Dermis microvascular lymphatic vessel endothelial cell (primary cell): ENCODE data around the gene CHST11. TPM values are rescaled to one million over a fixed set of nuclear protein-coding genes. Genes with fewer than 3 reads are reported as not detected.
A peak's percentile ranks its signal among the peaks of the same experiment; 100 is the strongest.
"Not testable (repeated sequence)": the region's sequence is repeated elsewhere in the genome, so short reads cannot be mapped to it uniquely, and the experiment has no call there.

Experiments used
- DNase-seq, 2 donors: peaks; one replicate each; pipeline versions ENCODE4 v3.0.0 to v3.0.0-alpha.2; 2010; ENCODE audit warnings: low read depth in 2 of 2
- total RNA-seq: library from RNA; depleted of rRNA; stranded (reverse); fragments of >200 nt; gene quantifications from 2 replicates; pipeline ENCODE4 v1.2.1, GENCODE V29; 2014

The CHST11 gene
- total RNA-seq, 1 donor from 2014 or later, result 2.1 TPM

DNA sequence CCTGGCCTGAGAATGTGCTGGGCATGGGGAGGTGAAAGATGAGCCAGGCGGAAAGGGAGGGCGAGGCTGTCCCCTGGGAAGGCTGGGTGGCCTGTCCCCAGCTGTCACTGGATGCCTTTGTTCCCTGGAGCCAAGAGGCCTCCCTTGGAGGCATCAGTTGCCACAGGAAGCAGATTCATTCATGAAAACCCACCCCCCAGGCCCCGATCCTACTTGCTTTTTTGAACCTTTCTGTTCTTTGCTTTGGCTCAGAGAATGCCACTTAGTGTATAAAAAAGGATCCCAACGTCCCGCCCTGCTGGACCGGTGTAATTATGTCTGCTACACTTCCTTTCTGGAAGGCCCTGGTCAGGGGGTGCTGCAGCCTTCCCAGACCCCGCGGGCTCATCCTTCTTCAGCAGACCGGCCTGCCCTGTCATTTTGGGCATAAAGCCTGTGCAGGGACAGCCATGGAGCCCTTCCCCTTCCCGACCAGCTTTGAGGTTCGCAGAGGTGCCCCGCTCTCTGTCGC lies 281.1 kb downstream of the CHST11 start:
- DNase-seq, result no peak

DNA sequence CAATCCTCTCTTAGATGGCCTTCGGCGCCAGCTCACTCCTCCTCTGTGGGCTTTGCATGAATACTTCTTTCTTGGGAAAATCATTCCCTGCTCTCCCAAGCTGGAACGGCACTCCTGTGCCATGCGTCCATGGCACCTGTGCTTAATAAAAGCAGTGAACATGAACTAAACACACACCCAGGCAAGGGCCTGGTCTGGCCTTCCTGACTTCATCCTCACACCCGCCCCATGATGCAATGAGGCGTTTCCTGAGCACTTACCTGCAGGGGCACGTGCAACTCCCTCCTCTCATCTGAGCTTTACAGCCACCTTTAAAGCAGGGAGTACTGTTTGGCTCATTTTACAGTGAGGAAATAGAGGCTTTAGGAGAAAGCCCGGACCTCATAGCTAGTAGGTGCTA lies 281.6 kb downstream of the CHST11 start:
- DNase-seq, result no peak

GRCh38 chr12:104738776-104739642 lies 282.3 kb downstream of the CHST11 start:
- no peak for DNase-seq

DNA sequence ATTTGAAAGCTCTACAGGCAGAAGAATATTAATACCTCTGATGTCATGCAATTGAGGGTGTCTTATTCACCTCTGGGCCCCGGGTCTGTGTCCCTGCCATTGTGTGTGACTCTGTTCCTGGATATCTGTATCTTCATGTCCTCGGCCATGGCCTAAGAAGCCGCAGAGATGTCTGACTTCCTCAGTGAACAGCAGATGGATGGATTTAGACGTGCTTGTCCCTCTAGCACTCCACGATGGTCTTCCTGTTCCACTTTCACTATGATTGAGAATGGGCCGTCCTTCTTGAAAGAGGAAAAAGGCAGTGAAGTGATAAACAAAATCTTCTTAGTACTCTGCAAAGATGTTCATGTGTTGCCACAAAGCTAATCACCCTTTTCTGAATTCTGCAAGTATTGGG lies 283.9 kb downstream of the CHST11 start:
- DNase-seq, result no peak

DNA sequence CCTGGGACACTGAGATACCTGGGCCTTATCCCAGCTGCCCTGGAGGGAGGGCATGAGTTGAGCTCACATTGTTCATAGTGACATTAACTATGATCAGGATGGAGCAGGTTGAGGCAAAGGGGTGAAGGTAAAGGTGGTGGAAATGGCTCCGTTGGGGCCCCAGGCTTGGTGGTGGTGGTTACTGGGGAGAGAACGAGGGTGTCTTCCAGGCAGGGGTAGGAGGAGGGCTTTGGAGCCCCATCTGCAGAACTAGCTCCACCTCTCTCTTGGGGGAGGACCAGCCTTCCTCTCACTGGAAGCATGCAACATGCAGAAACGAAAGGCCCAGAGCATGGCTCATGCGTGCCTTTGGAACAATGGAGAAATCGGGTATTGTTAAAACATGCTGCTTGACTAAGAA lies 284.3 kb downstream of the CHST11 start:
- no peak for DNase-seq

DNA sequence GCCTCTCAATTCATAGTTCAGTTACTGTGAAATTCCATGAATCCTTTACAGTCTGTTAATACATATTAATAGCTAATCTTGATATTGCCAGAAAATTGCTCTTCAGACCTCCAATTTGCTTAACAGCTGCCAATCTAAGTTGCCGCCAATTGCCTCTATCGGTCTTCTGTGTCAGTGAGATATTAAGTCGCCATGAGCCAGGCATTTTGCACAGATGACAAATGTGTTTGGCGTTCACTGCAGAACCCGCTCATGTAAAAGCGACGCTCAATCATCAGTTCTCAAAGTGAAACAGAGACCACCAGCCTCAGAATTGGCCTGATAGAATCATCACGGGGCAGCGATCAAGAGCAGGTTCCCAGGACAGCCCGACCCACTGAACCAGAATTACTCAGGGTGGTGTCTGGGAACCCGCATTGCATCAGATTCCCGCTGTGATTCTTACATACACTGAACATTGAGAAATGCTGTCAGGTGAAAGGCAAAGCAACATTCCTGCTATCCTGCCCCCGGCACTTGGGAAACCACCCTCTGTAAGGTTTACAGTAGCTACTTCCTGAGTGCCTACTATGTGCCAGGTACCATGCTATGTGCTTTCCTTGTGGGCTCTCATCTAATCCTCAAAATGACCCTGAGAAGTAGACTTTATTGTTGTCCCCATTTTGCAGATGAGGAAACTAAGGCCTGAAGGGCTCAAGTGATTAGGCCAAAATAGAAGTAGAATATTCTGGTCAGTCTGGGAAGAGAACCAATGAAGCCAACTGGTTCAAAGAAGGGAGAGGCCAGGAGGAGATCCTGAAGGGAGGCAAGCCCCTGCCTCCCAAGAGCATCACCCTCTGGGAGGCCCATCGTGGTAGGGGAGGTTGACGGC lies 285.0 kb downstream of the CHST11 start:
- DNase-seq, result no peak

- no peak for DNase-seq
These were observed 285.9 kb downstream of the CHST11 start for GRCh38 chr12:104742551-104743201.

DNA sequence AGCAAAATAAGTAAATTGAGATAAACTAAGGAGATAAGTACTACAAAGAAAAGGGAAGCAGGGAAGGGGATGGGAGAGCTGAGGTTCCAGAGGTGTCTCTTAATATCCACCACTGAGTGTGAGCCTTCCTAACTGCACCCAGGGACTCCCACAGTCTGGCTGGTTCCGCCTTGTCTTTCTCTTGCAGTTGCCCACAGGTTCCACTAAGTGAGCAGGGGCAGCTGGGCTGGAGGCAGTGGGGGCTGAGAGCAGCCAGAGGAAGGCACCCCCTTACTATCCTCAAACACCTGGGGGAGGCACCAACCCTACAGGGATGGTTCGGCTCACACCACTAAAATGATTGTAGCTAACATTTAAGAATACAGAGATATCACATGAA lies 286.4 kb downstream of the CHST11 start:
- no peak for DNase-seq

- not testable (repeated sequence) for DNase-seq
These were observed 287.2 kb downstream of the CHST11 start for GRCh38 chr12:104743753-104744548.

DNA sequence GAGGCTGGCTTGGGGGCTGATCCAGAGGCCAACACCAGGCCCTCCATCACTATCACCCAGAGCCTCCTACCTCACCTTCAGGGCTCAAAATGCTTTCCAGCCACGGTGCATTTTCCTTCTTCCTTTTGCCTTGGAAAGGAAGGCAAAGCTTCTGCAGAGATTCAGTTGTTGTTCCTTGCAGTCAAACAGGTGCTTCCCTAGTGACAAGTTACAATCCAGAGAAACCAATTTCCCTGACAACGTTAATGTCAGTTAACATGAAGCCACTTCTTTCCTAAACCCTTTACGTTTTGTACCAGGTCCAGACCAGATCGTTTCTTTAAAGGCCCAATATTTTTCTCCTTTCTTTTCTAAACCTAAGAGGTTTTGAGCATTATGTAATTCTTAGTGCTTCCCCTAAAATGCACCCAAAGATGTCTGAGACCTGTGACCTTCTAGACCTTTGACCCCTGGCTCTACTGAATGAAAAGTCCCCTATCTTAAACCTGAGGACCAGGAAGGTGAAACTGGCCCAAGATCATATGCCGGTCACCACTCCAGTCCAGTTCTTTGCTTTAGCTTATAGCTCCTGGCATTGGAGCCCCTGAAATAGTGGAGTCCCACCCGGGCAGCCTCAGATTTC lies 289.8 kb downstream of the CHST11 start:
- DNase-seq, result peak in 1 of 2 donors; percentile 35

DNA sequence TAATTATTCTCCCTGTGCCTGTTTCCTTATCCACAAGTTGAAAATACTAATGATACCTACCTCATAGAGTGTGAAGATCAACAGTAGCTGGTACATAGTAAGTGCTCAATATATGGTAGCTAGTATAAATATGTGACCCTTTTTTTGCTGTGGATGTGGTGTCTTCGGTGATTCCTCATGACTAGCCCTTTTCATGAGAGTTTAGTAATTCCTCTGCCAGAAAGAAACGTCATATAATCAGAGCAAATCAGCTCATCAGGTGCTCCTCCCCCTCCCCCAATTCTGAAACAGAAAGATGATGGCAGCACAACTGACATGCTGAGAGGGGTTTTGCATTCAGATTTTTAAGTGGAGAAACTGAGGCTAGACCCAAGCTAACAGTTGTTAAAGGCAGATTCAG lies 290.6 kb downstream of the CHST11 start:
- no peak for DNase-seq

- DNase-seq, result no peak
These were observed 291.2 kb downstream of the CHST11 start for GRCh38 chr12:104747955-104748354.

GRCh38 chr12:104748356-104748755 lies 291.6 kb downstream of the CHST11 start:
- DNase-seq, result no peak

DNA sequence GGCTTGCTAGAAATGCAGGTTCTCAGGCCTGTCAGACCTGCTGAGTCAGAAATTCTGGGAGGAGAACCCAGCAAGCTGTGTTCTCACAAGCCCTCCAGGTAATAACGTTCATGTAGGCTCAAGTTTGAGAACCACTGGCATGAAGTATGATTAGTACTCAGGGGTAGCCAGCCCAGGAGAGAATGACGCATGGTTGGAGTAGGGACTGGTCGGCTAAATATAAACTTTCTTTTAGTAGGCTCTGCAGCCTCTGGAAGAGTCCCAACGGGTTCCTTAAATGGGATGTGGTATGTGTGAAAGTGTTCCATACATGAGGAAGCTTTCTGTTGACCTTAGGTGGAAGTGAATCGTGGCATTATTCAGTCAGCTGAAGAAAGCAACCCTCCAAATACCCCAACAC lies 292.0 kb downstream of the CHST11 start:
- DNase-seq, result no peak

DNA sequence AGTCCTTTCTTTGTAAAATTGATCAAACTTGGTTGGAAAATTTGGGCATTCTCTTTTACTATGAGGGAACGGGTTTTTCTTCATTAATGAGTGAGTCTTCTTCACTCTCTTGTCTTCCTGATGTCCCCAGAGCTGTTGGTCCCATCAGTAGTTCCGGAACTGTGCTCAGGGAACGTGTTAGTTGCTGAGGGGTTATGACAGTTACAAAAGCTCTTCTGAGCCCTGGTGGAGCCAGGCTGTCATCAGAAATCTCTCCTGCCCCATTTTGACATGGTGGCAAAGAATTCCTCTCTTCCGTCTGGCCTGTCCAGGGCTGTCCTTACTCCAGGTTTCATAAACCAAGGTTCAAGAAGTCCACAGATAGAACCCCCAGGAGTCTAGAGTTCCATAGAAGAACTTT lies 292.8 kb downstream of the CHST11 start:
- DNase-seq, result no peak

DNA sequence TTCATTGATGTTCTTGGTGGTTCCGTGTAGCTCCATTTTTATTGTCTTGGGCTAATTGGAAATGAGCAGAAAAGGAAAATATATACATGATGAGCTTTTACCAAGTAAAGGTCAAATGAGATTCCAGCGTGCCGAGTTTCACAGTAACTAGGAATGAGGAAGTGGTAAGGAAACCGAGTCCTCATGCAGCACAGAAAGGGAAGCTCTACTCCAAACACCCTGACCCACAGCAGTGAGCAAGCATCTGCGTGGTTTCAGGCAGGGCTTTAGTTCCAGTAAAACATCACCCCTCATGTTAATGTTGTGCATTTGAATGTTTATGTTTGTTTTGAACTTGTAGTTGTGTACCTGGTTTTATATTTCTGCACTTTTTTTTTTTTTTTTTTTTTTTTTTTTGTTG lies 293.3 kb downstream of the CHST11 start:
- peak in 1 of 2 donors; percentile 8 for DNase-seq

GRCh38 chr12:104751120-104751519 lies 294.4 kb downstream of the CHST11 start:
- DNase-seq, result peak in 1 of 2 donors; percentile 7

DNA sequence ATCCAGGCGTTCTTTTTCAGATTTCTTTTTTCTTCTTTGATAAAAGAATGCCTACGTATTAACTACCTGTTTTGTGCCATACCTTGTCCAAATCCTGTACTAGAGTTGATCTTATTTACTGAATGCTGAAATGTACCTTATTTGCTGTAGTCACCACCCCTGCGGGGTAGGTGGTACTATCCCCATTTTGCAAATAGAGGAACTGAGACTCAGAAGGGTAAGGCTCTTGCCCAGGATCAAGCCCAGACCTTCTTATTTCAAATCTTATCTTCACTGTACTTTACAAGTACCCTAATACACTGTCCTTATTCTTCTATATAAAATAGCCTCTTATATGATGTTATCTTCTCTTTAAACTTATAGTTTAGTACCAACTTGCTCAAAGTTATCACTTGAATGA lies 294.8 kb downstream of the CHST11 start:
- DNase-seq, result no peak

DNA sequence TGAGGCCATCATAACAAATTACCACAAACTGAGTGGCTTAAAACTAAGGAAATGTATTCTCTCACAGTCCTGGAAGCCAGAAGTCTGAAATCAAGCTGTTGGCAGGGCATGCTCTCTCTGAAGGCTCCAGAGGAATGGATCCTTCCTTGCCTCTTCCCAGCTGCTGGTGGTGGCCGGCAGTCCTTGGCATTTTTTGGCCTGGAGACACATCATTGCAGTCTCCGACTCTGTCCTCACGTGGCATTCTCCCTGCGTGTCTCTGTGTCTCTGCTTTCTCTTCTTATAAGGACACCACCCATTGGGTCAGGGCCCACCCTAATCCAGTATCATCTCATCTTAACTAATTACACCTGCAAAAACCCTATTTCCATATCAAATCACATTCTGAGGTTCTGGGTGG lies 295.3 kb downstream of the CHST11 start:
- DNase-seq, result no peak

DNA sequence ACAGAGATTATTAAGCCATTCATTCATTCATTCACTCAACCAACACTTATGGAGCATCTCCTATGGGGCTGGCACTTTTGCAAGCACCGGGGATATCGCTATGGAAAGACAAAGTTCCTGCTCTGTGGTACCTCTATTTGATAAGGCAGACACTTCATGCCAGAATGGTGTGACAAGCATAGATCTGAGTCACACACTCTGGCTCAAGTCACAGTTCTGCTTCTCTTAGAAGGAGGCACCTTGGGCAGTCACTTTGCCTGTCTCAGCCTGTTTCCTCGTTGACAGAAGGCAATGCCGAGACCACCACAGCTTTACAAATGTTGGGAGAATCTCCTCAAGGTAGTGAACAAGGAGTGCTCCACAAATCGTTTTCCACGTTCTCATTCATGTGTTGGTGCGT lies 296.1 kb downstream of the CHST11 start:
- no peak for DNase-seq

- no peak for DNase-seq
These were observed 300.2 kb downstream of the CHST11 start for GRCh38 chr12:104756901-104757300.
